Stimulated activated CD8-positive, alpha-beta memory T cell treated with anti-CD3 and anti-CD28 coated beads, Interleukin-15, amount 100 ng/mL, for 1 hour (primary cell): ENCODE measurements around the gene ZNF804B.

Source experiments
- DNase-seq: peaks from one replicate; pipeline ENCODE4 v3.0.0-alpha.2; 2020; ENCODE audit warnings: low read depth

ZNF804B gene

GRCh38 chr7:88835147-88835728, 75.7 kb downstream of the ZNF804B start:
- no peak for DNase-seq

DNA sequence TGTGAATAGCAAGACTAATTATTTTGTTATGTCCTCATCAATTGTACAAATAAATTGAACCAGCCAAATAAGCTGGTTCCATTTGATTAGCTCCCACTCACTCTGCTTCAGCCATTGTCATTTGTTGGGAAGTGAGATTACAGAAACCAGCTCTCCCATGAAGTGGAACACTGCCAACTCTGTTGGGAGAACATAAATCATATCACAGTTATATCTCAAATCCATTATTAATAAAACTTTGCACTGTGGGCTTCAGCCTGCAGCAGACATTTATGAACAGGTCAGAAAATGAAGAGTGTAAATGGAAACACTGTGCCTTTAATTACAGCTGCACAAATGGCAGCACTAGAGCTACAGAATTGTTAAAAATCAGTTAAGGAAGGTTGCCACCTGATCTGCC, 82.7 kb downstream of the ZNF804B start:
- no peak for DNase-seq

DNA sequence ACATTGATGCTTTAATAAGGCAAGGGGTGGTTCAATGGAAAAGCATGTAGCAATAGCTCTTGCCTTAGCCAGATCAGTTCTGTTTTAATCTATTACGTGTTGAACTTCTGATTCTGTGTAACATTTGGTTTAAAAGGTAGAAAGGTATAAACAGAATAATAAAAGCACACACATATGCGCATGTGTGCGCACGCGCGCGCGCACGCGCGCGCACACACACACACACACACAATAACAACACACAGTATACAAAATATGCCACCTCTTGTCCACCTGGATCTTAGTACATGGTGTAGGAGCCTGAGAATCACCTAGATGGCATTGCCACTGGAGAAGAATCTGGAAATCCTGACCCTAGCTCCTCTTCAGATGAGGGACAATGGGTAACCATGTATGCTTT, 85.6 kb downstream of the ZNF804B start:
- DNase-seq = no peak

- DNase-seq = no peak
Observed at GRCh38 chr7:88851220-88851619, 91.7 kb downstream of the ZNF804B start.

GRCh38 chr7:88859288-88859687, 99.8 kb downstream of the ZNF804B start:
- no peak for DNase-seq

GRCh38 chr7:88866265-88866863, 106.9 kb downstream of the ZNF804B start:
- no peak for DNase-seq

DNA sequence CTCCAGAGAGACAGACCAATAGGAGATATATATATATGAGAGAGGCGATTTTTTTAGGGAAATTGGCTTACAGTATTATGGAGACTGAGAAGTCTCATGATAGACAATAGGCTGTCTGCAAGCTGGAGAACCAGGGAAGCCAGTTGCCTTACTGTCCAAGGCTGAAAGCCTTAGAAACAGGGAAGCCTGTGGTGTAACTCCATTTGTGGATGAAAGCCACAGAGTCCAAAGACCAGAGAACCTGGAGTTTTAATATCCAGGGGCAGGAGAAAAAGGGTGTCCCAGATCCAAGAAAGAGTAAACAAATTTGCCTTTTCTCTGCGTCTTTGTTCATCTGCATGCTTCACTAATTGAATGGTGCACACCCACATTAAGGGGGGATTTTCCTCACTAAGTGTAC, 107.7 kb downstream of the ZNF804B start:
- DNase-seq = no peak

- DNase-seq = no peak
Observed at GRCh38 chr7:88868456-88868855, 109.0 kb downstream of the ZNF804B start.

DNA sequence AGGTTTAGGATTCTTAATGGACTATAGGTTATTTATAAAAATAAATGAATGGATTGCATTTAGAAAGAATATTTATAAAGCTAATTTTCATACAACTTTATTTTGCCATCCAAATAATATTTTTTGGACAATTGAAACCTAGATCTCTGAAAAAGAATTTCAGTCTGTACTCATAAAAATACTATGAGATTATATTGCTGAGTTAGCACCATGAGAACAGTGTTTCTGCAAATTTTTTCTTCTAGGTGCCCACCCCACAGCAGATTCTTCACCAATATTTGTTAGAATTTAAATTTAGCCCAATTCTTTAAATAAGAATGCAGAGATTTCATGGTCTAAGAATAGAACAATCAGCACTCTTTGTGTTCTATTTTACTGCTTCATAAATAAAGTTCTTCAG, 121.6 kb downstream of the ZNF804B start:
- no peak for DNase-seq

GRCh38 chr7:88885131-88885530, 125.6 kb downstream of the ZNF804B start:
- no peak for DNase-seq

DNA sequence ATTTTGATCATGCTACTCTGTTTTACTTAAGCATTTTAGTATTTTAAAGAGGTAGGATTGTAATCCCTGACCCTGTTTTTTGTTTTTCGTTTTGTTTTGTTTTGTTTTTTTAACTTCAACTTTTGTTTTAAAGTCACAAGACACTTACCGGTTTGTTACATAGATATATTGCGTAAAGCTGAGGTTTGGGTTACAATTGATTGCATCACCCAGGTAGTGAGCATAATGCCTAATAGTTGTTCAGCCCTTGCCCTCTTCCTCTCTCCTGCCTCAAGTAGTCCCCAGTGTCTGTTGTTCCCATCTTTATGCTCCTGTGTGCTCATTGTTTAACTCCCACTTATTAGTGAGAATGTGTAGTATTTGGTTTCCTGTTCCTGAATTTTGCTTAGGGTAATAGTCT, 129.2 kb downstream of the ZNF804B start:
- no peak for DNase-seq

GRCh38 chr7:88910516-88910915, 151.0 kb downstream of the ZNF804B start:
- no peak for DNase-seq

GRCh38 chr7:88912852-88913251, 153.4 kb downstream of the ZNF804B start:
- DNase-seq = no peak

DNA sequence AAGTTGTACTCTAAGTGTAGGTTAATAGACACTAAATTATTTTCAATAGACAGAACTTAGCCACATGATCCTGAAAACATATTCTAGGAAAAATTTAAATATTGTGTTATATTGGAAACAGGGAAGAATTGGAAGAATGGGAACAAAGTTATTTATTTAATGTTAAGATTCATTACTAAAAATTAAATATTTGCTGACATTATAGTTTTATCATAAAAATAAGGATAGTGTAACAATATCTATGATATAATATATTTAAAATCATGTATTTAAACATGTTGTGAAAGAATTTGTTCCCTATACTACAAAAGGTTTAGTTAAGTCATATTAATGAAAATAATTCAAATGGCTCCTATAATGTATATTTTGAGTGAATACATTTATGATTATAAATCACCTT, 156.1 kb downstream of the ZNF804B start:
- no peak for DNase-seq

DNA sequence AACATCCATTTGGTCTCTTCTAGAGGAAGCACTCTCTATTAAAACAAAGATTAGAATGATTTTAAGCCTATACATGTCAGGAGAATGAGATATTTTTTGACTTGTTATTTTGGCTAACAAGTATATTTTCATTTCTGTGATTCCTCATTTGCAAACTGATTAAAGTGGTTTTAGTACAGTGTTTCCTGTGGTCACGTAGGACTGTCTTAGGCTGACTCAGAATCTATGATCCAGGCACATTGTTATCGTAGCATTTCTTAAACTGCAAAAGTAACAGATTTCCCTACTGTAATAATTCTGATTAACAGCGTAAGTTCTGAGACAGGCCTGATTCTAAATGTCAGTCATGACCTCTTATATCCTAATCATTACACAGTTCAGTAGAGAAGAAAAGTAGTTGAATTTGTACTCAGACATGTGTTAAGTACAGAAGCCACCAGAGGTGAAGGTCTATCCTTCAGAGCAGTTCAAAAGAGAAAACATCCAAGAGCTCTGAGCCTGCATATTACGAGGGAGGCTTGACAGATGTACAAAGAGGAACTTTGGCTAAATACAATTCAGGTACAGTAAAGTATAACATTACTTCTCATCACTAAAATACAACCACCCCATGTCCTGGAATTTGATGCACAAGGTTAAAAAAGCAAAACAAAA, 160.1 kb downstream of the ZNF804B start:
- DNase-seq = no peak

DNA sequence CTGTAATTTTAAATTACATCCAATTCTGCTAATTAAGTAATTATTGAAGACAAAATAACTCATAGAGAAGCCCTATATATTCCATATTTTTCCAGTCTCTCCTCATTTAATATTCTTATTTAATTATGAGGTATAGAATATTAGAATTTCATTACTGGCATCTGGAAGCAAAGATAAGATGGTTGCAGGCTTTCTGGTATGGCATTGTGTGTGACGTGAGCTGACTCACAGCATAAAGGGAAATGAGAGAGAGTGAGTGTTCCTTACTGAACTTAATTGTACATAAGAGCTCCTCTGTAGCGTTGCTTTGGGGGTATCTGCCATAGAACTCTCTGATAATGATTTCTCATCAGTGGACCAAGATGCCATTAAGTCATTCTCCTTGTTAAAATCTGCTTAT, 163.4 kb downstream of the ZNF804B start:
- no peak for DNase-seq

GRCh38 chr7:88928276-88928675, 168.8 kb downstream of the ZNF804B start:
- DNase-seq = no peak

DNA sequence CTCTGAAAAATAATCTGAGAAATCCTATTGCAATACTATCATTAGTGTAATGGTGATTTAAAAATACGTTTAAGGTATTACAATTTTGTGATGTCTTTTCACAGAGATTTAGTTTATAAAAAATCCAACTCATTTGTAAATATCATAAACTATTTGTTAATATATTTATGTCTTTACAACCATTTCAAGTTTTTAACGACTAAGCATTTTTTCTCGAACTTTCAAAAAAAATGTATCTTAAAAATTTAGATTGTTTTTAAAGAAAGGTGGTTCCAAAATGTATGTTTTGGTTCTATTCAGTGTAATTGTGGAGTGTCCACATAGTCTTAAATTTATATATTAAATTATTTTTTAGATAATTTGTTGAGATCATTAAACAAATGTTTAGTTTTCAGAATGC, 170.2 kb downstream of the ZNF804B start:
- DNase-seq = no peak

- DNase-seq = no peak
Observed at GRCh38 chr7:88933285-88933684, 173.8 kb downstream of the ZNF804B start.

- no peak for DNase-seq
Observed at GRCh38 chr7:88942815-88943501, 183.5 kb downstream of the ZNF804B start.

DNA sequence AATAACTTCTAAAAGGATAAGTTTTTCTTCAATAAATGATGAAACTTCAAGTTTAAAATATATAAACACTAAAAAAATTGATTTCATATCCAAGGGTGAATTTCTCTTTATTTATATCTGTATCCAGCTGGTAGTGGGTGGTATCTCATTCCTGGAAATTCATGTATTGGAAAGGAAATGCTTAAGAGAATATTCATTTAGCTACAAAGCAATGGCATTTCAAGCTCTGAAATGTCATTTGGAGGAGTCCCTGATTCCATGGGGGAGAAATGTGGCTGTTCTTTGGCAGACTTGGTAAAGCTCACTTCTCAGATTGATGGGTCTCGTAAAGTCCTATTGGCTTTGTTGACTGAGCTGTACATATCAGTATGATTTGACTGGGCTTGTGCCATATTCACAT, 192.3 kb downstream of the ZNF804B start:
- no peak for DNase-seq

GRCh38 chr7:88964418-88964817, 204.9 kb downstream of the ZNF804B start:
- DNase-seq = no peak

DNA sequence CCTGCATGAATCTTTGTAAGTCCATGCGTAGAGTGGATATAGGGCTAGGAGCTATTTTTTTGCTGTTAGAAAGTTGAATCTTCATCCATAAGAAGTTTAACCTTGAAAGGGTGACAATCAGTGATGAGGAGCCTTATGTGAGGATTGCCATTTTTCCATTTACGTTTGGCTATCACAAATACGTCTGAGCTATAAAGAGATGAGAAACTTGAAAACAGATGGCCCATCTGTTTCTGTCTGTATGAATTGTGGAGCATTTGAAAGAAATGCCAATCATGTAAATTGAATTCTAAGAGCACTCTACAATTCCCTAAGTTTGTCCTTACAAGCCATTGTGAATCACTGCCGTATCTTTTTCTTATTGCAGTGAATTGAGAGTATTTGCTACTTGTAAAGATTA, 205.9 kb downstream of the ZNF804B start:
- DNase-seq = no peak
